ENCODE results near the gene UGT1A6. TPM values are rescaled to one million over a fixed set of nuclear protein-coding genes. Genes with fewer than 3 reads are reported as not detected.

Gene UGT1A6
- polyA plus RNA-seq, 1 of the 3 experiments (the other 2 are of a cell fraction): not detected

- H3K4me1 ChIP-seq (ENCODE audit: control insufficient read depth in 1 of 2, insufficient read depth in 2 of 2, low read depth in 1 of 2, low read length in 1 of 2): no peaks in the 10 kb centered on the region
- no peaks in the 10 kb centered on the region for H3K9me2 ChIP-seq
- H3K27me3 ChIP-seq (ENCODE audit: insufficient read depth): no peaks in the 10 kb centered on the region; the same call in 1 of the 2 replicates
- H3K79me2 ChIP-seq (ENCODE audit: insufficient read depth): no peaks in the 10 kb centered on the region
- H2AFZ ChIP-seq (ENCODE audit: low read depth): no peak overlapping the region
- H3K4me3 ChIP-seq (ENCODE audit: low read depth in 2 of 2, low read length in 1 of 2): no peak overlapping the region
- ChIA-PET POLR2A (no interaction called here), CTCF (no interaction called here)
- no peak overlapping the region for H3K9ac ChIP-seq
- H3K4me2 ChIP-seq: no peak overlapping the region
- no peaks in the 10 kb centered on the region for H3K36me3 ChIP-seq (replicated peaks in 1 of 2; ENCODE audit: control insufficient read depth in 1 of 2, insufficient read depth in 2 of 2, low read length in 1 of 2)
- H3K9me3 ChIP-seq: no peaks in the 10 kb centered on the region
- TF ChIP-seq EZH2phosphoT487 (IDR thresholded peaks at IDR 0.05; ENCODE audit: borderline replicate concordance, low read depth) (no peak), JUND (IDR thresholded peaks at IDR 0.05) (no peak), NRF1 (IDR thresholded peaks at IDR 0.05; ENCODE audit: low read depth, low read length) (no peak), YY1 (IDR thresholded peaks at IDR 0.05; ENCODE audit: low read depth) (no peak), IRF3 (IDR thresholded peaks at IDR 0.05; ENCODE audit: low read depth, low read length) (no peak), SMC3 (IDR thresholded peaks at IDR 0.05; ENCODE audit: low read depth, low read length) (no peak), FOXM1 (IDR thresholded peaks at IDR 0.05; ENCODE audit: low read depth) (no peak), TAF1 (IDR thresholded peaks at IDR 0.05; ENCODE audit: borderline replicate concordance, low read depth, low read length) (no peak)
- no peaks in the 10 kb centered on the region for H3F3A ChIP-seq (replicated peaks; ENCODE audit: insufficient read depth)
- no peak overlapping the region for H3K27ac ChIP-seq (ENCODE audit: low read depth in 2 of 2, low read length in 1 of 2)
- WGBS (ENCODE audit: low lambda C conversion rate): 75% methylated on average over 16 of the region's 16 CpGs
- H4K20me1 ChIP-seq (ENCODE audit: insufficient read depth): no peaks in the 10 kb centered on the region
- no peak for DNase-seq
These were observed 79.5 kb downstream of the UGT1A6 start for GRCh38 chr2:233772153-233772552.

- 51% methylated on average over 5 of the region's 5 CpGs for WGBS (ENCODE audit: low lambda C conversion rate)
- POLR2A ChIA-PET: no interaction called here
- no peaks in the 10 kb centered on the region for H3K4me1 ChIP-seq (ENCODE audit: control insufficient read depth in 1 of 2, insufficient read depth in 2 of 2, low read depth in 1 of 2, low read length in 1 of 2)
- CTCF ChIA-PET: no interaction called here
- no peak overlapping the region for H2AFZ ChIP-seq (ENCODE audit: low read depth)
- no peak overlapping the region for H3K27ac ChIP-seq (ENCODE audit: low read depth in 2 of 2, low read length in 1 of 2)
- no peaks in the 10 kb centered on the region for H4K20me1 ChIP-seq (ENCODE audit: insufficient read depth)
- no peaks in the 10 kb centered on the region for H3K36me3 ChIP-seq (replicated peaks in 1 of 2; ENCODE audit: control insufficient read depth in 1 of 2, insufficient read depth in 2 of 2, low read length in 1 of 2)
- no peak overlapping the region for H3K9ac ChIP-seq
- H3F3A ChIP-seq (replicated peaks; ENCODE audit: insufficient read depth): no peaks in the 10 kb centered on the region
- no peak overlapping the region for H3K4me3 ChIP-seq (ENCODE audit: low read depth in 2 of 2, low read length in 1 of 2)
- no peak overlapping the region for H3K4me2 ChIP-seq
- H3K9me3 ChIP-seq: no peaks in the 10 kb centered on the region
- H3K9me2 ChIP-seq: no peaks in the 10 kb centered on the region
- peak; percentile 32 for DNase-seq
- H3K27me3 ChIP-seq (ENCODE audit: insufficient read depth): no peaks in the 10 kb centered on the region; the same call in 1 of the 2 replicates
- H3K79me2 ChIP-seq (ENCODE audit: insufficient read depth): no peaks in the 10 kb centered on the region
- TF ChIP-seq RAD21 (IDR thresholded peaks at IDR 0.05; ENCODE audit: low read length): peak; percentile 33
- no peak for TF ChIP-seq SMC3 (IDR thresholded peaks at IDR 0.05; ENCODE audit: low read depth, low read length)
- no peak for TF ChIP-seq RXRA (IDR thresholded peaks at IDR 0.05; ENCODE audit: borderline replicate concordance, low read depth)
- no peak for TF ChIP-seq GATA2 (CRISPR knock-in tag; IDR thresholded peaks at IDR 0.05)
- TF ChIP-seq GABPA (IDR thresholded peaks at IDR 0.05; ENCODE audit: low read depth): no peak
- no peak for TF ChIP-seq MEF2A (IDR thresholded peaks at IDR 0.05; ENCODE audit: borderline replicate concordance, low read depth)
- TF ChIP-seq ELF1 (IDR thresholded peaks at IDR 0.05): no peak
- TF ChIP-seq EZH2phosphoT487 (IDR thresholded peaks at IDR 0.05; ENCODE audit: borderline replicate concordance, low read depth): no peak
- no peak for TF ChIP-seq REST (IDR thresholded peaks at IDR 0.05; ENCODE audit: low read depth, low read length)
- TF ChIP-seq USF1 (IDR thresholded peaks at IDR 0.05; ENCODE audit: borderline replicate concordance, low read depth): no peak
- peak; percentile 29; the same call in 1 of the 2 replicates for TF ChIP-seq CTCF (IDR thresholded peaks at IDR 0.05)
- TF ChIP-seq TAF1 (IDR thresholded peaks at IDR 0.05; ENCODE audit: borderline replicate concordance, low read depth, low read length): no peak
- TF ChIP-seq IRF3 (IDR thresholded peaks at IDR 0.05; ENCODE audit: low read depth, low read length): no peak
- TF ChIP-seq RCOR1 (IDR thresholded peaks at IDR 0.05; ENCODE audit: low read length): no peak
These were observed 79.9 kb downstream of the UGT1A6 start for GRCh38 chr2:233772583-233772982.

Data from SK-N-SH (cell line).